ENCODE results near the gene TMEM132C. TPM values are rescaled to one million over a fixed set of nuclear protein-coding genes. Genes with fewer than 3 reads are reported as not detected.

Gene TMEM132C
- total RNA-seq, 3 donors from 2014 or later (not counting 1 experiment from before 2014, with no cell fraction given), result 0.08 to 0.41 TPM; not detected in 1

- no peaks in the 10 kb centered on the region for H3K36me3 Mint-ChIP-seq
- Histone ChIP-seq H3K27ac (ENCODE audit: low read length) (peak overlapping the region; percentile 89), H3K4me3 (ENCODE audit: low read length) (no peak overlapping the region), H3K27me3 (ENCODE audit: control insufficient read depth, insufficient read depth, low read length) (no peaks in the 10 kb centered on the region), H3K4me1 (ENCODE audit: control insufficient read depth, insufficient read depth, low read length) (peaks cover 54% of the 10 kb centered on the region), H3K36me3 (ENCODE audit: control insufficient read depth, insufficient read depth, low read length) (no peaks in the 10 kb centered on the region), H3K9me3 (ENCODE audit: control insufficient read depth, insufficient read depth, low read length) (no peaks in the 10 kb centered on the region)
- TF ChIP-seq CTCF (IDR thresholded peaks at IDR 0.05), result no peak
- peaks cover 59 to 66% of the 10 kb centered on the region in 2 donors for H3K4me1 Mint-ChIP-seq
- H3K9me3 Mint-ChIP-seq, result no peaks in the 10 kb centered on the region
- ATAC-seq (no peak), DNase-seq (no peak)
- WGBS (ENCODE audit: insufficient coverage), result 32% methylated on average over 13 of the region's 13 CpGs
- H3K4me3 Mint-ChIP-seq, result peak overlapping the region; percentile 53
- H3K27me3 Mint-ChIP-seq (ENCODE audit: low read depth in 2 of 2), result no peaks in the 10 kb centered on the region
- intact Hi-C loops (cut with micrococcal nuclease), result loop anchor here (2.0 to 10.0 kb wide), 5 partner anchors 15 to 183 kb away; no protein-coding TSS in a partner anchor
- peak overlapping the region; percentile 91 to 93 for H3K27ac Mint-ChIP-seq
These were observed 480.5 kb downstream of the TMEM132C start for GRCh38 chr12:128747441-128747840.

- H3K4me3 Mint-ChIP-seq, result no peak overlapping the region
- no peak overlapping the region for H3K27ac Mint-ChIP-seq
- no peak for TF ChIP-seq CTCF (IDR thresholded peaks at IDR 0.05)
These were observed 485.4 kb downstream of the TMEM132C start for GRCh38 chr12:128752386-128752785.

GRCh38 chr12:128753438-128753837 lies 486.5 kb downstream of the TMEM132C start:
- H3K4me3 ChIP-seq (ENCODE audit: low read length), result no peak overlapping the region
- no peaks in the 10 kb centered on the region for H3K36me3 ChIP-seq (ENCODE audit: control insufficient read depth, insufficient read depth, low read length)
- WGBS (ENCODE audit: insufficient coverage), result 85% methylated on average over 4 of the region's 4 CpGs
- ATAC-seq, result no peak
- H3K27ac Mint-ChIP-seq, result peak overlapping the region in 1 of 2 donors; percentile 2
- no peaks in the 10 kb centered on the region for H3K9me3 ChIP-seq (ENCODE audit: control insufficient read depth, insufficient read depth, low read length)
- H3K27me3 ChIP-seq (ENCODE audit: control insufficient read depth, insufficient read depth, low read length), result no peaks in the 10 kb centered on the region
- peaks cover 16 to 41% of the 10 kb centered on the region in 2 donors for H3K4me1 Mint-ChIP-seq
- intact Hi-C loops (cut with micrococcal nuclease), result no loop called here
- no peaks in the 10 kb centered on the region for H3K36me3 Mint-ChIP-seq
- no peaks in the 10 kb centered on the region for H3K27me3 Mint-ChIP-seq (ENCODE audit: low read depth in 2 of 2)
- H3K4me3 Mint-ChIP-seq, result no peak overlapping the region
- no peak for DNase-seq
- no peak for TF ChIP-seq CTCF (IDR thresholded peaks at IDR 0.05)
- peaks cover 5% of the 10 kb centered on the region for H3K4me1 ChIP-seq (ENCODE audit: control insufficient read depth, insufficient read depth, low read length)
- H3K9me3 Mint-ChIP-seq, result no peaks in the 10 kb centered on the region
- H3K27ac ChIP-seq (ENCODE audit: low read length), result no peak overlapping the region

More at GRCh38 chr12:128752386-128752785, 485.4 kb downstream of the TMEM132C start:
- H3K27me3 Mint-ChIP-seq (ENCODE audit: low read depth in 2 of 2), result no peaks in the 10 kb centered on the region
- ATAC-seq (no peak), DNase-seq (no peak)
- Histone ChIP-seq H3K36me3 (ENCODE audit: control insufficient read depth, insufficient read depth, low read length) (no peaks in the 10 kb centered on the region), H3K9me3 (ENCODE audit: control insufficient read depth, insufficient read depth, low read length) (no peaks in the 10 kb centered on the region), H3K27me3 (ENCODE audit: control insufficient read depth, insufficient read depth, low read length) (no peaks in the 10 kb centered on the region), H3K27ac (ENCODE audit: low read length) (no peak overlapping the region), H3K4me1 (ENCODE audit: control insufficient read depth, insufficient read depth, low read length) (peaks cover 16% of the 10 kb centered on the region), H3K4me3 (ENCODE audit: low read length) (no peak overlapping the region)
- H3K9me3 Mint-ChIP-seq, result no peaks in the 10 kb centered on the region
- 83% methylated on average over 5 of the region's 5 CpGs for WGBS (ENCODE audit: insufficient coverage)
- intact Hi-C loops (cut with micrococcal nuclease), result no loop called here
- H3K4me1 Mint-ChIP-seq, result peaks cover 27 to 45% of the 10 kb centered on the region in 2 donors
- no peaks in the 10 kb centered on the region for H3K36me3 Mint-ChIP-seq

- Mint-ChIP-seq H3K36me3 (no peaks in the 10 kb centered on the region), H3K9me3 (no peaks in the 10 kb centered on the region), H3K4me1 (peaks cover 15 to 33% of the 10 kb centered on the region in 2 donors), H3K4me3 (no peak overlapping the region), H3K27ac (peak overlapping the region; percentile 2 to 7), H3K27me3 (ENCODE audit: low read depth in 2 of 2) (no peaks in the 10 kb centered on the region)
- no peak for TF ChIP-seq CTCF (IDR thresholded peaks at IDR 0.05)
- Histone ChIP-seq H3K4me3 (ENCODE audit: low read length) (no peak overlapping the region), H3K36me3 (ENCODE audit: control insufficient read depth, insufficient read depth, low read length) (no peaks in the 10 kb centered on the region), H3K9me3 (ENCODE audit: control insufficient read depth, insufficient read depth, low read length) (no peaks in the 10 kb centered on the region), H3K4me1 (ENCODE audit: control insufficient read depth, insufficient read depth, low read length) (no peaks in the 10 kb centered on the region), H3K27me3 (ENCODE audit: control insufficient read depth, insufficient read depth, low read length) (no peaks in the 10 kb centered on the region), H3K27ac (ENCODE audit: low read length) (no peak overlapping the region)
- no peak for DNase-seq
- ATAC-seq, result peak in 1 of 3 donors; percentile 36
- intact Hi-C loops (cut with micrococcal nuclease), result no loop called here
- 94% methylated on average over 3 of the region's 3 CpGs for WGBS (ENCODE audit: insufficient coverage)
These were observed 487.3 kb downstream of the TMEM132C start for GRCh38 chr12:128754275-128754674.

Measured in natural killer cell (primary cell).